Brain microvascular endothelial cell (primary cell): ENCODE results near the gene NAA16.
"Not testable (repeated sequence)": the region's sequence is repeated elsewhere in the genome, so short reads cannot be mapped to it uniquely, and the experiment has no call there.

Source experiments
- DNase-seq: peaks from one replicate; pipeline ENCODE4 v3.0.0-alpha.2; 2020
- H3K27ac ChIP-seq: fragments of 250-450 bp; sonication (Bioruptor Pico); 2 replicates; pipeline ENCODE4 v1.5.1; 2020; ENCODE audit warnings: mild to moderate bottlenecking, moderate library complexity
- H3K27me3 ChIP-seq: fragments of 250-450 bp; sonication (Bioruptor Pico); replicated peaks from 2 replicates; pipeline ENCODE4 v1.5.1; 2020; ENCODE audit warnings: mild to moderate bottlenecking
- H3K36me3 ChIP-seq: fragments of 250-450 bp; sonication (Bioruptor Pico); replicated peaks from 2 replicates; pipeline ENCODE4 v1.5.1; 2020; ENCODE audit warnings: mild to moderate bottlenecking
- H3K4me3 ChIP-seq: 2 replicates; pipeline ENCODE4 v1.5.1; 2011; ENCODE audit warnings: low read depth, mild to moderate bottlenecking, control low read depth, low read length, moderate library complexity
- CTCF ChIP-seq: IDR thresholded peaks from 2 replicates; pipeline ENCODE4 v1.5.1; 2011; ENCODE audit warnings: low read depth, mild to moderate bottlenecking, moderate library complexity, low read length, control low read depth, inconsistent platforms; ENCODE audit errors: missing control alignments
- in situ Hi-C: cut with HindIII; loops from 2 replicates; pipeline ENCODE4 v1.10.0; 2017; ENCODE audit warnings: low sequenced_read_pairs, low pct_ligation_motif_present

The NAA16 gene

DNA sequence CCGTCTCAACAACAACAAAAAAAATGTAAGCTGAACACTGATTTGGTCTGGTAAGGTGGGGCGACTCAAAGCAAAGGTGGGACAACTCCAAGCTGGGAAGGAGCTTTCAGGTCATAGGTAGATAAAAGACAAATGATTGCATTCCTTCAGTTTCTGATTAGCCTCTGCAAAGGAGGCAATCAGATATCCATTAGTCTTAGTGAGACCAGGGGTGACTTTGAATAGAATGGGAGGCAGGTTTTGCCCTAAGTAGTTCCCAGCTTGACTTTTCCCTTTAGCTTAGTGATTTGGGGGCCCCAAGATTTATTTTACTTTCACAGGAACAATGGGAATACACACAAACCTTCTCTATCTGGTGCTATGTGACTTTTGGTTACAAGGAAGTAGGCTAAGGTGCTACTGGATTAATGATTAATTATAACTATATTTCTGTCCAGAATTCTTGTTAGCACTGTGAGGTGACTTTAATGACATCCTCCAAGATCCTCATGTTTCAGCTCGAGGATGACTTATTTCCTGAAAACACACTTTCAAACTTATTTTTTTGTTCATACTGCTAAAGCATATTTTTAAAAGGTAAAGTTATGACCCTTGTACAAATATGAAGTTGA lies 37.1 kb upstream of the NAA16 start:
- H3K27ac ChIP-seq = no peak overlapping the region
- no peak for TF ChIP-seq CTCF
- DNase-seq = no peak
- no peaks in the 10 kb centered on the region for H3K36me3 ChIP-seq
- in situ Hi-C loops = no loop called here
- H3K27me3 ChIP-seq = no peaks in the 10 kb centered on the region
- H3K4me3 ChIP-seq = no peak overlapping the region

DNA sequence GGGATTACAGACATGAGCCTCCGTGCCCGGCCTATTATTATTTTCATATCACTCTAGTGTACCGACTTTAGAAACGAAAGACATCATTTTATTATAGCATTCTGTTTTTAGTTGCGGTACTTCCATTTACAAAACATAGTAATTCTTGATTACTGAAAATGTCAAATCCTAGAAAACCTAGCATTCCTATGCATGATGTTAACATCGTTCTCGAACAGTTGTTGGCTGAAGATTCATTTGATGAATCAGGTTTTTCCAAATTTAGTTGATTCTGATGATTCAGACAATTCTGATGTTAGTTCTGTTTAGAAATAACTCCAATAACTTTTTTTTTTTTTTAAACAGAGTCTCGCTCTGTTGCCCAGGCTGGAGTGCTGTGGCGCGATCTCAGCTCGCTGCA lies 36.2 kb upstream of the NAA16 start:
- Histone ChIP-seq H3K27ac (no peak overlapping the region), H3K27me3 (no peaks in the 10 kb centered on the region), H3K4me3 (no peak overlapping the region), H3K36me3 (no peaks in the 10 kb centered on the region)
- no peak for TF ChIP-seq CTCF
- no peak for DNase-seq
- in situ Hi-C loops = no loop called here

GRCh38 chr13:41276824-41277223 lies 34.2 kb upstream of the NAA16 start:
- no peak for TF ChIP-seq CTCF
- Histone ChIP-seq H3K27ac (no peak overlapping the region), H3K27me3 (no peaks in the 10 kb centered on the region), H3K36me3 (no peaks in the 10 kb centered on the region), H3K4me3 (no peak overlapping the region)
- in situ Hi-C loops = no loop called here
- no peak for DNase-seq

DNA sequence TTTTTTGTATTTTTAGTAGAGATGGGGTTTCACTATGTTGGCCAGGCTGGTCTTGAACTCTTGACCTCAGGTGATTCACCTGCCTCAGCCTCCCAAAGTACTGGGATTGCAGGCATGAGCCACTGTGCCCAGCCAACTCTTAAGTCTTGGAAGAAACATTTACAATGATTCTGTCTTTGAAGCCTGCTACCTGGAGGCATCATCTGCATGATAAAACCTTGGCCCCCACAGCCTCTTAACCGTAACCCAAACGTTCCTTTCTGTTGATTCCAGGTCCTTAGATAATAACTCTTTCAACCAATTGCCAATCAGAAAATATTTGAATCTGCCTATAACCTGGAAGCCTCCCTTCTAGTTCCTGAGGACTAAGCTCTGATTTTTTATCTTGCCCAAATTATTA lies 31.9 kb upstream of the NAA16 start:
- in situ Hi-C loops, H3K27ac ChIP-seq, H3K36me3 ChIP-seq, H3K27me3 ChIP-seq, H3K4me3 ChIP-seq, DNase-seq: not testable (repeated sequence)

GRCh38 chr13:41282129-41282571 lies 28.9 kb upstream of the NAA16 start:
- H3K36me3 ChIP-seq = no peaks in the 10 kb centered on the region
- H3K27me3 ChIP-seq = no peaks in the 10 kb centered on the region
- no peak for DNase-seq
- no peak overlapping the region for H3K27ac ChIP-seq
- in situ Hi-C loops = no loop called here
- no peak for TF ChIP-seq CTCF
- H3K4me3 ChIP-seq = no peak overlapping the region

DNA sequence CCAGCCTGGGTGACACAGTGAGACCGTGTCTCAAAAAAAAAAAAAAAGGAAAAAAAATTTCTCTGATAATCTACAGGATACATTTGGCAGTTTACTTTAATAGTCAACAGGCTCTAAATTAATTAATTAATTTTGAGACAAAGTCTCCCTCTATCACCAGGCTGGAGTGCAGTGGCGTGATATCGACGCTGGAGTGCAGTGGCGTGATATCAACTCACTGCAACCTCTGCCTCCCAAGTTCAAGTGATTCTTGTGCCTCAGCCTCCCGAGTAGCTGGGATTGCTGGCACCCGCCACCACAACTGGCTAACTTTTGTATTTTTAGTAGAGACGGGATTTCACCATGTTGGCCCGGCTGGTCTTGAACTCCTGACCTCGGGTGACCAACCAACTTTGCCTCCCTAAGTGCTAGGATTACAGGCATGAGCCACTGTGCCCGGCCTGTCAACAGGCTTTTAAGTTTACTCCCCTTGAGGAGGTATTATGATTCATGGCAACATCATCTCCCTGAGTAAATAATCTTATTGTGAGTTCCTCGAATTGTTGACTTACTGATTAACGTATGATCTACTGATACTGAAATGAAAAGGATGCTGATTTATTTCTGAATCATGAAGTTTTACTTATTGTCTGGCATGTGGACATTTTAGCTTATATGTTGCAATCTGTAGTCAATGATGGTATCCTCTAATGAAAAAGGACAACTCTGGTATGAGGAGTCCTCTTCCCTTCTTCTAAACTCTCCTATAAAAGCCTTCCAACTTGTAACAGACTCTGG lies 26.4 kb upstream of the NAA16 start:
- in situ Hi-C loops = no loop called here

More for the DNA sequence above, 26.4 kb upstream of the NAA16 start:
- TF ChIP-seq CTCF = no peak
- peak; percentile 75 for DNase-seq
- H3K4me3 ChIP-seq = no peak overlapping the region
- H3K36me3 ChIP-seq = no peaks in the 10 kb centered on the region
- H3K27ac ChIP-seq = peak overlapping the region; percentile 63
- no peaks in the 10 kb centered on the region for H3K27me3 ChIP-seq
